HG03025 (cell line): ENCODE data around the gene SLC28A3.

Experiments used
- ATAC-seq: cut with Tn5 transposase; IDR thresholded peaks from one replicate; pipeline ENCODE4 v1.9.1; 2021; ENCODE audit warnings: mild to moderate bottlenecking, moderate library complexity; ENCODE audit not compliant: unreplicated experiment, low FRiP score

The SLC28A3 gene

GRCh38 chr9:84301851-84302250 is 38.7 kb downstream of the SLC28A3 start:
- ATAC-seq, result no peak

- ATAC-seq, result no peak
Observed at GRCh38 chr9:84300271-84300670, 40.3 kb downstream of the SLC28A3 start.

- ATAC-seq, result no peak
Observed at GRCh38 chr9:84297162-84297821, 43.3 kb downstream of the SLC28A3 start.

- no peak for ATAC-seq
Observed at GRCh38 chr9:84296146-84296843, 44.3 kb downstream of the SLC28A3 start.

GRCh38 chr9:84294241-84294950 is 46.2 kb downstream of the SLC28A3 start:
- ATAC-seq, result no peak

- peak; percentile 61 for ATAC-seq
Observed at GRCh38 chr9:84293001-84293798, 47.4 kb downstream of the SLC28A3 start.

GRCh38 chr9:84285381-84285780 is 55.2 kb downstream of the SLC28A3 start:
- no peak for ATAC-seq

- ATAC-seq, result no peak
Observed at GRCh38 chr9:84283946-84284345, 56.6 kb downstream of the SLC28A3 start.

GRCh38 chr9:84278130-84278529 is 62.4 kb downstream of the SLC28A3 start:
- no peak for ATAC-seq

GRCh38 chr9:84277646-84278045 is 62.9 kb downstream of the SLC28A3 start:
- no peak for ATAC-seq

GRCh38 chr9:84276741-84277140 is 63.8 kb downstream of the SLC28A3 start:
- ATAC-seq, result no peak

GRCh38 chr9:84271921-84272556 is 68.5 kb downstream of the SLC28A3 start:
- no peak for ATAC-seq

- peak; percentile 72 for ATAC-seq
Observed at GRCh38 chr9:84271531-84271900, 69.0 kb downstream of the SLC28A3 start.

GRCh38 chr9:84270847-84271530 is 69.6 kb downstream of the SLC28A3 start:
- ATAC-seq, result no peak

GRCh38 chr9:84266087-84266561 is 74.4 kb downstream of the SLC28A3 start:
- ATAC-seq, result no peak

GRCh38 chr9:84264307-84265029 is 76.1 kb downstream of the SLC28A3 start:
- no peak for ATAC-seq

GRCh38 chr9:84261070-84261746 is 79.3 kb downstream of the SLC28A3 start:
- ATAC-seq, result no peak

GRCh38 chr9:84258371-84258770 is 82.2 kb downstream of the SLC28A3 start:
- ATAC-seq, result no peak
